ENCODE results near the gene GLO1.
A peak's percentile ranks its signal among the peaks of the same experiment; 100 is the strongest.

Gene GLO1
- total RNA-seq = 39.6 to 54.4 reads per million in 2 donors

- DNase-seq = peak; percentile 87 to 99 (median 94)
These were observed at the start of gene GLO1 for GRCh38 chr6:38702558-38703397. TSS of gene GLO1 (minus strand) at chr6:38703145. CDS start at chr6:38703054, 91 bp downstream.

- DNase-seq = peak in 1 of 5 experiments; percentile 3
These were observed 48.1 kb upstream of the GLO1 start for GRCh38 chr6:38750968-38751615.

GRCh38 chr6:38749473-38749872 is 46.5 kb upstream of the GLO1 start:
- DNase-seq = no peak

GRCh38 chr6:38739532-38739931 is 36.6 kb upstream of the GLO1 start:
- DNase-seq = no peak

- DNase-seq = no peak
These were observed 35.3 kb upstream of the GLO1 start for GRCh38 chr6:38738261-38738660.

- DNase-seq = no peak
These were observed 34.0 kb upstream of the GLO1 start for GRCh38 chr6:38736951-38737350.

- no peak for DNase-seq
These were observed 27.4 kb upstream of the GLO1 start for GRCh38 chr6:38730140-38730862.

- no peak for DNase-seq
These were observed 25.3 kb upstream of the GLO1 start for GRCh38 chr6:38728203-38728602.

- DNase-seq = peak in 1 of 5 experiments; percentile 62
These were observed 22.7 kb upstream of the GLO1 start for GRCh38 chr6:38725414-38726183.

GRCh38 chr6:38724343-38724742 is 21.4 kb upstream of the GLO1 start:
- no peak for DNase-seq

GRCh38 chr6:38723783-38724182 is 20.8 kb upstream of the GLO1 start:
- no peak for DNase-seq

- DNase-seq = no peak
These were observed 19.9 kb upstream of the GLO1 start for GRCh38 chr6:38722727-38723334.

GRCh38 chr6:38722038-38722437 is 19.1 kb upstream of the GLO1 start:
- DNase-seq = no peak

- peak in 1 of 5 experiments; percentile 29 for DNase-seq
These were observed 17.4 kb upstream of the GLO1 start for GRCh38 chr6:38720295-38720694.

GRCh38 chr6:38719358-38719757 is 16.4 kb upstream of the GLO1 start:
- no peak for DNase-seq

- DNase-seq = no peak
These were observed 13.9 kb upstream of the GLO1 start for GRCh38 chr6:38716825-38717224.

- peak in 1 of 5 experiments; percentile 5 for DNase-seq
These were observed 12.2 kb upstream of the GLO1 start, which contains the start of gene DNAH8 for GRCh38 chr6:38715016-38715689. TSS of gene DNAH8 (plus strand) at chr6:38715311. CDS start at chr6:38722810, 7,499 bp downstream.

- peak in 1 of 5 experiments; percentile 42 for DNase-seq
These were observed 11.5 kb upstream of the GLO1 start for GRCh38 chr6:38714239-38715015.

- peak in 3 of 5 experiments; percentile 12 to 92 (median 36) for DNase-seq
These were observed 10.9 kb upstream of the GLO1 start for GRCh38 chr6:38713812-38714211.

- DNase-seq = no peak
These were observed 5.6 kb upstream of the GLO1 start for GRCh38 chr6:38708496-38708895.

Measured in T-helper 2 cell (primary cell).